Measurements from ENCODE around the gene CMPK1.

- TF ChIP-seq ZNF274 (IDR thresholded peaks at IDR 0.05; ENCODE audit: low read depth, low read length): no peak
- no peak for TF ChIP-seq YY1 (IDR thresholded peaks at IDR 0.05; ENCODE audit: insufficient read depth, insufficient read length)
- TF ChIP-seq SUZ12 (IDR thresholded peaks at IDR 0.05; ENCODE audit: extremely low read depth, insufficient read depth, insufficient read length): no peak
Measured at GRCh38 chr1:47396671-47397196, 63.1 kb downstream of the CMPK1 start.
